HG03565 (cell line): ENCODE measurements around the gene FSTL1.
A peak's percentile ranks its signal among the peaks of the same experiment; 100 is the strongest.
"Not testable (repeated sequence)": the region's sequence is repeated elsewhere in the genome, so short reads cannot be mapped to it uniquely, and the experiment has no call there.

ENCODE experiments used
- ATAC-seq: cut with Tn5 transposase; IDR thresholded peaks from one replicate; pipeline ENCODE4 v1.9.1; 2021; ENCODE audit warnings: mild to moderate bottlenecking, moderate library complexity; ENCODE audit not compliant: unreplicated experiment

Gene FSTL1

GRCh38 chr3:120418866-120419490, 31.8 kb downstream of the FSTL1 start:
- ATAC-seq: peak; percentile 42

- ATAC-seq: no peak
Measured at GRCh38 chr3:120418446-120418845, 32.3 kb downstream of the FSTL1 start.

GRCh38 chr3:120417272-120417911, 33.4 kb downstream of the FSTL1 start:
- ATAC-seq: peak; percentile 99

DNA sequence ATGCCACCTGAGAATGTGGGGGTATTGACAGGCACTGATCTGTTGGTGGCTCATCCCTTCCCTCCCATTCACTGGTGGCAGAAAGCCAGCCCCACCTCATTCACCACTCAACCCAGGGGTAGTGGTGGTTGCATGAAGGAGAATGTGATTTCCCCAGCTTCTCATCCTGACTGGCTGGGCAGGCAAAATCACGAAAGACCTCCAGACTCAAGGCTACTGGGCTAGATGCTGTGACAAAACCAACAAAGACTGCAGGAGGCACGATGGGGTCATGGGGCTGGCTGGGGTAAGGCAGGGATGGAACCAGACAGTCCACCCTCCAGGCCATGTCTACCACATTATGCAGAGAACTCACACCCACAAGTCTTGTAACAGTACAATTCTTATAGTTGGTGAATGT, 33.9 kb downstream of the FSTL1 start:
- ATAC-seq: peak; percentile 8

GRCh38 chr3:120415756-120416155, 35.0 kb downstream of the FSTL1 start:
- ATAC-seq: no peak

DNA sequence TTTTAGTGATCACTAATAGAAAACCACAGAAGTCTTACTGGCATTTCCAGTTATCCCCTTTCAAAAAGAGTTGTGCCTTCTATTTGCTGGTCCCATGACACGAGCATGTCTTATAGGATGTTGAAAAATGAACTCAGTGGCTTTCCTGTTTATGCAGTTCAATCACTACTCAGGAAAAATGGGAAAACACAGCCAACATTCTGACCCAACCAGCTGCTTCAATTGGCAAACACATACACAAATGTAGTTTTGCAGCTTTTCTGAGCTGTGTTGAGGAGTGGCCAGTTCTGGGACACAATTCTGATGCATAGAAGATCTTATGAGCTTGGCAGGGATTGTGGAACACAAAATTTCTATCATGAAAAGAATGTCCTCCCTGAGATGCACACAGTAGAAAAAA, 40.3 kb downstream of the FSTL1 start:
- ATAC-seq: no peak

GRCh38 chr3:120410116-120410515, 40.7 kb downstream of the FSTL1 start:
- ATAC-seq: no peak

DNA sequence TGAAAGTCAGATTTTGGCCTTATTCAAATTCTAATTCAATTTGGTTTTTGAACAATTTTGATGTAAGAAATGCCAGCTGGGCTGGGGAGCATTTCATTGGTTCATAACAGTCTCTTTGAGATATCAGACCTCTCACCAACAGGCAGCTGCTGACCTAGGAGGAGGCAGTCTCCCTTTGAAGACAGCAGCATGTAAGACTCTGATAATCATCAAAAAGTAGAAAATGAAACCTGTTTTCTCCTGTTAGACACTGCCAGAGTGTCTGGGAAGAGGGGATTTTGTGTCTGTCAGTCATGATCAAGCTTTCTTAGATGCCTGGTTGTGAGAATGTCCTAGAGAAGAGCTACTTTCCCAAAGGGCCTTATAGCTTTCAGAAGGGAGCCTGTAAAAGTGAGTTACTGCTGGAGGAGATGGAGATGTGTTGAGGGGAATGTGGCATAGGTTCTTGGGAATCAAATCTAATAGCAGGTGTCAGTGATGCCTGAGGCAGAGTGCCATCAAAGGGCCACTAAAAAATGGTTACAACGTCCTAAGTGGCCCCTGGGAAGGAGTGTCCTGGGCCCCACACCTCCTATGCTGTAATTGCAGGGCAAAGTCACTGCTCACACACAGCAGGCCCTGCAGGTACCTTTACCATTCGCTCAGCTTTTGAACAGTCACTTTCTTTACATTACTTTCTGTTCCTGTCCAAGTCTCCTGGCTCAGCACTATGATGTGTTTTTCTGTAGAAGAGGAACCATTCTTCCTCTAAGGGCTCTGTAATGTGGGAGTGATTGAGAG, 43.1 kb downstream of the FSTL1 start:
- no peak for ATAC-seq

- ATAC-seq: no peak
Measured at GRCh38 chr3:120404876-120405275, 45.9 kb downstream of the FSTL1 start.

- no peak for ATAC-seq
Measured at GRCh38 chr3:120402257-120402656, 48.5 kb downstream of the FSTL1 start.

DNA sequence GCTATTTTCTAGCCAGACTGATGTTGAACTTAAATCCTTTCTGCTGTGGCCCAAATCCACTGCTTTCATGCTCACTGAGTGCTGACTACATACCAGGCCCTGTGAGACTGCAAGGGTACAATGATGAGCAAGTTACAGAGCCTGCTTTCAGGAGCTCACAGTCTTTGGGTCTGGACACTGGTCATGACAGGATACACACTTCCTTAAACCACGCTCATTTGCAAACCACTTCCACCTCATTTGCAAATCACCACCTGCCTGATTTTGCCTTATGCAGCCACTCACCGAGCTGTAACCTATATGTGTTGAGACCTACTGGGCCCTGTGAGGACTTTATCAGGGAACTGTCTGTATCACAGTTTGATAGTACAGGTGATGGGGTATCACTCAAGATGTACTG, 51.4 kb downstream of the FSTL1 start:
- ATAC-seq: peak; percentile 82

- ATAC-seq: no peak
Measured at GRCh38 chr3:120396469-120396868, 54.3 kb downstream of the FSTL1 start.

DNA sequence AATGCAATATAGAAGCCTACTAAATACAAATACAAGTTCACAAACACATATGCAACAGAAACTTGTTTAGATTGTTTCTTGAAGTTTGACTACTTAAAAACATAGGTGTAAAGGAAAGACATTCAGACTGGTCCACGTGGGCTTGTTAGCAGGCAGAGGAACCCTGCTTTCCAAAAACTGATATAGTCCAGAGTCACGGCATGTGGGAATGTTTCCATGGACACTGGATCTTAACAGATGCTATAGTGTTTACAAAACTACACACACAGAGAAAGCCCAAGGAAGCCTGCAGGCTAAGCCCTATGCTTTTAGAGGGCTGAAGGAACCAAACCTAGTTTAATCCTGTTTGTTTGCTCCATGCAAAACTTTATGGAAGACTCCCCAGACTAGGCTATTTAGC, 56.4 kb downstream of the FSTL1 start:
- ATAC-seq: no peak

GRCh38 chr3:120393761-120394160, 57.0 kb downstream of the FSTL1 start:
- no peak for ATAC-seq

- ATAC-seq: no peak
Measured at GRCh38 chr3:120393243-120393642, 57.5 kb downstream of the FSTL1 start.

- no peak for ATAC-seq
Measured at GRCh38 chr3:120382941-120383447, 67.8 kb downstream of the FSTL1 start.

GRCh38 chr3:120381503-120381902, 69.3 kb downstream of the FSTL1 start:
- no peak for ATAC-seq

DNA sequence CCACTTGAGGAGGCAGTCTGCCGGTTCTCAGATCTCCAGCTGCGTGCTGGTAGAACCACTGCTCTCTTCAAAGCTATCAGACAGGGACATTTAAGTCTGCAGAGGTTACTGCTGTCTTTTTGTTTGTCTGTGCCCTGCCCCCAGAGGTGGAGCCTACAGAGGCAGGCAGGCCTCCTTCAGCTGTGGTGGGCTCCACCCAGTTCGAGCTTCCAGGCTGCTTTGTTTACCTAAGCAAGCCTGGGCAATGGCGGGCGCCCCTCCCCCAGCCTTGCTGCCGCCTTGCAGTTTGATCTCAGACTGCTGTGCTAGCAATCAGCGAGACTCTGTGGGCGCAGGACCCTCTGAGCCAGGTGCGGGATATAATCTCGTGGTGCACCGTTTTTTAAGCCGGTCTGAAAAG, 72.8 kb downstream of the FSTL1 start:
- not testable (repeated sequence) for ATAC-seq

DNA sequence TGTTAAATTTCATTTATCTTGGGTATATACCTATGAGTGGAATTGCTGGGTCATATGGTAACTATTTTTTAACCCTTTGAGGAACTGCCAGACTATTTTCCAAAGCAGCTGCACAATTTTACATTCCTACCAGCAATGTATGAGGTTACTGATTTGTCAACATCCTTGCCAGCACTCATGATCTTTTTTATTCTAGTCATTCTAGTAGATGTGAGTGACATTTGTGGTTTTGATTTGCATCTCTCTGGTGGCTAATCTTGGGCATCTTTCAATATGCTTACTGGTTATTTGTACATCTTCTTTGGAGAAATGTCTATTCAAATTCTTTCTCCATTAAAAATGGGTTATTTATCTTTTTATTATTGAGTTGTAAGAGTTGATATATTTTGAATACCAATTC, 80.3 kb downstream of the FSTL1 start:
- ATAC-seq: no peak

DNA sequence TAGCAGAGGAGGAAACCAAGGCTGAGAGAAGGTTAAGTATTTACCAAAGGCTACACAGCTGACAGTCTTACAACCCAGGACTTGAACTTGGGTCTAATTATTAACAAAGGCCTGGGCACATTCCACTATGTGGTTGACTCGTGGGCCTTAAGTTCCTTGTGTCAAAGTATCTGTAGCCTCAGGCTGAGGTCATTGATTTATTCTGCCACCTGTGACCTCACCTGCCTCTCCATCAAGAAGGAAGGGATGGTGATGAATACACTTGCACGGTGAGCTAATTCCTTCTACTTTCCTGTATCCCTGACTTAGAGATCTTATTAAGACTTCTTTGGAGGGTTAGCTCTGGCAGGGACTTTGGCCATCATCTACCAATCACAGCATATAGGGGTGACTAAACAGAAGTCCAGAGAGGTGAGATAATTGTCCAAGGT, 81.7 kb downstream of the FSTL1 start:
- peak; percentile 58 for ATAC-seq

DNA sequence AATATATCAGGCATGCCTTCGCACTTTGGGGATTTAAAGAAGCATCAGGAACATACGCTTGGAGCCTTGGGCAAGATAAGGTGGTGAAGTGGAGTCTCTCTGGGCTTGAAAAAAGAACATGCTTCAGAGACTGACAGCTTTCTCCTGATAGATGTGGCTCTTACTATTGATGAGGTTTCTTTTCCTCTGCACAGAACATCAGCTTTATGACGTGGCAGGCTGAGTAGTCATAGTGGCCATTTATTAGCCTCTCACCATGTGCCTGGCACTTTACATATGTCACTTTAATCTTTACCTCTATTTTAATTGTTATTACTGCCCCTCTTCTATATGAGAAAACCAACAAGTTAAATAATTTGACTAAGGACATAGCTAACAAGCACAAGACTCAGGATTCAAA, 82.6 kb downstream of the FSTL1 start:
- no peak for ATAC-seq

DNA sequence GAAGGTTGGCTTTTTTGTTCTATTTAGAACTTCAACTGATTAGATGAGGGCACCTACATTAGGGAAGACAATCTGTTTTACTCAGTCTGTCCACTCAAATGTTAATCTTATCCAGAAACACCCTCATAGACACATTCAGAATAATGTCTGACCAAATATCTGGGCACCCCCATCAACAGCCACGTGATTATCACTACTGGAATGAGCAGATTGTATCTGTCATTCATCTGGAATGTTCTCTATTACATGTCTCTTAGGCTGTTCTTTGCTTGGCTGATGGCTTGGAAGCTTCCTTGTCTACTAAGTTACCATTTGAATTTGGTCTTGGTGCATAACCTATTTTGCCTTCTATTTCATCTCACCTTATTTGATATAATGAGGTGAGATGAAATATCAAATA, 86.0 kb downstream of the FSTL1 start:
- no peak for ATAC-seq
